NCI-H2196 (cell line): ENCODE results near the gene PLEKHB1.

ENCODE experiments used
- DNase-seq: peaks from one replicate; lab custom pipeline; 2025; ENCODE audit not compliant: unreplicated experiment; lab: John Stamatoyannopoulos, UW

PLEKHB1 gene, protein sequence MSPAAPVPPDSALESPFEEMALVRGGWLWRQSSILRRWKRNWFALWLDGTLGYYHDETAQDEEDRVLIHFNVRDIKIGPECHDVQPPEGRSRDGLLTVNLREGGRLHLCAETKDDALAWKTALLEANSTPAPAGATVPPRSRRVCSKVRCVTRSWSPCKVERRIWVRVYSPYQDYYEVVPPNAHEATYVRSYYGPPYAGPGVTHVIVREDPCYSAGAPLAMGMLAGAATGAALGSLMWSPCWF

GRCh38 chr11:73645972-73646631, at the start of gene PLEKHB1:
PLEKHB1 (plus strand) TSS chr11:73646581; CDS start chr11:73646609, 28 bp downstream.
- no peak for DNase-seq

GRCh38 chr11:73597336-73597955, 48.9 kb upstream of the PLEKHB1 start:
- DNase-seq = no peak

GRCh38 chr11:73597956-73598718, 48.2 kb upstream of the PLEKHB1 start, which contains the start of gene FAM168A:
FAM168A (minus strand) TSS chr11:73598112; CDS start chr11:73468474, 129,638 bp downstream.
- DNase-seq = peak; percentile 95

GRCh38 chr11:73598719-73599379, 47.5 kb upstream of the PLEKHB1 start:
- DNase-seq = no peak

GRCh38 chr11:73612601-73613140, 33.7 kb upstream of the PLEKHB1 start:
- DNase-seq = no peak

DNA sequence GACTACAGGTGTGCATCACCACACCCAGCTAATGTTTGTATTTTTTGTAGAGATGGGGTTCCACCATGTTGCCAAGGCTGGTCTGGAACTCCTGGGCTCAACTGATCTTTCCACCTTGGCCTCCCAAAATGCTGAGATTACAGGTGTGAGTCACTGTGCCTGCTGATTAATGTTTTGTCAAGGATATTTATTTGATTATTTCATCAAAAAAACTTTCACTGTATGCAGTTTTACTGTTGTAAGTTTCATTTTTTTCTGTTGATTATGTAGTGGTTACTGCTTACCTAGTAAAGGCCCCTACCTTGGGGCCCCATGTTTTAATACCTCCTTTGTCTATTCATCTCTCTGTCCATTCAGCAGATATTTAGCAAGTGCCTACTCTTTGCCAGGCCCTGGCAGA, 31.8 kb upstream of the PLEKHB1 start:
- no peak for DNase-seq

DNA sequence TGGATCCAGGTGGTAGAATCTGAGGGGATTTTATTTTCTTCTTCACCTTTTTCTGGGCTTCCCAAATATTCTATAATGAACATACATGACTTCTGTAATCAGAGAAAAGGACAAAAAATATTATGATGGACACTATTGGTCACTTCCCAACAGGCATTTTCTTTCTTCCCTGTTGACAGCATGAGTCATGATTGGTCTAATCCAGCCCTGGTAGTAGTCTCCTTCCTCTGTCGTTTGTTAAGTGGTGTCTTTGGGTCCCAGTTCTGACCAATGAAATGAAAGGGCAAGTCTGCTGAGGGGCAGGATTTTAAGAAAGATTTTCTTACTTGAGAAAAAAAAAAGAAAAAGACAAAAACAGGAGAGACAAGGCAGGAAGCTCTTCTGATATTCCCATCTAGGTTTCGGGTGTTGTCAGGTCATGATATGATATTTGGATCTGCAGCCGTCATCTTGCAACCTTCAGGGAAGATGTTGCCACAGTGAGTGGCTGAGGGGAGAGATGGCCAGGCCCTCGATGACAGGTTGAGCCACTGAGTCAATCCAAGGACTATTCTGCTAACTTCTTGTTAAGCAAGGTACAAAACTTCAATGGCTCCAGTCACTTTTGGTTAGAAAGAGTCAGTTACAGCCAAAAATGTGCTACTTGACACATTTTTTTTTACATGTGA, 23.3 kb upstream of the PLEKHB1 start:
- DNase-seq = no peak

DNA sequence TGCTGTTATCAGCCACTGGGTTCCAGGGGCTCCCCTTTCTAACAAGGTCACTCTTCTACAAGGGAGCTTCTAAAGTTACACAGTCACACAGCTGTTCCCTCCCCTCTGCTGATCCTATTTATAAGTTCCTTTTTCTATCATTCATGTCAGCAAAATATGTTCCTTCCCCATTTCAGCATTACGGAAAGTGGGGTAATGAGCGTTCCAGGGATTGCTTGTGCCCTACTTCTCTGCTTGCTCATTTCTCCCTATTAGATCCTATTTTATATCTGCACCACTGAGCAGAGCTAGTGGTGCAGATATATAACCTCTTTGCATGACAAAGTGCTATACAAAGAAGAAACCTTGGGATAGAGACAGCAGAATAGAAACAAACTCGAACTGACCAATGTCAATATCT, 22.7 kb upstream of the PLEKHB1 start:
- DNase-seq = no peak

DNA sequence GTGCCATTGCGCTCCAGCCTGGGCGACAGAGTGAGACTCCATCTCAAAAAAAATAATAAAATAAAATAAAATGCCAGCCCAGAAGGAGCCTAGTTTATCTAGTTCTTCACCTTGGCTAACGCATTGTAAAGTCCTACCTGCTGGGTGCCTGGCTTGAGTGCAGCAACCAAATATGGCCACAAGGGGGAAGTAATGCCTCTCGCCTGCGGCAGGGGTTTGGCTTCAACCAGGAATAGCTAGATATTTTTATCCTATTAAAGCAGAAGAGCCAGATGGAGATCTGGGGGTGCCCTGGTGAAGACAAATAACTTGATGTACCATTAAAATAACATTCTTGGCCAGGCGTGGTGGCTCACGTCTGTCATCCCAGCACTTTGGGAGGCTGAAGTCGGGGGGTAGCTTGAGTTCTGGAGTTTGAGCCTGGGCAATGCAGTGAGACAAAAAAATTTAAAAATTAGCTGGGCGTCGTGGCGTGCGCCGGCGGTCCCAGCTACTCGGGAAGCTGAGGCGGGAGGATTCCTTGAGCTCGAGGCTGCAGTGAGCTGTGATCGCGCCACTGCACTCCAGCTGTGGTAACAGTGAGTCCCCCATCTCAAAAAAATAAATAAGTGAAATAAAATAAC, 20.6 kb upstream of the PLEKHB1 start:
- DNase-seq = peak; percentile 80

GRCh38 chr11:73629907-73630306, 16.5 kb upstream of the PLEKHB1 start:
- DNase-seq = no peak

DNA sequence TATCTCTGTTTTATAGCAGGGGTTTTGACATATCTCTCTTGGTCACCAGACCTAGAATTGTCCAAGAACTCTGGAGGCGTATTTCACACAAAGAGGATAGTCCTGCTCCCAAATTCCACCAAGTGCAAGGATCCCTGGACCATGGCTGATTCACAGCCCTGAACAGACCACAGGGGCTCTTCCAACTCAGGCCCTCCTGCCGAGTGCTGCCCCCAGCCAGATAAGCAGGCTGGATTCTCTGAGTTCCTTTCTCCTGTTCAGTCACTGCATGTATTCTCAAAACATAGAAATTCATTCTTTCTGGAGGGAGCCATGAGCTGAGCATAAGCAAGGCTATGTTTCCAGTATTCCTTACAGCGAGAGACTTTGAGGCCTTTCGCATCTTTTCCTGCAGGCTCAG, 13.4 kb upstream of the PLEKHB1 start:
- no peak for DNase-seq

- no peak for DNase-seq
These were observed 12.4 kb upstream of the PLEKHB1 start for GRCh38 chr11:73633999-73634398.

GRCh38 chr11:73635721-73636120, 10.7 kb upstream of the PLEKHB1 start:
- no peak for DNase-seq

DNA sequence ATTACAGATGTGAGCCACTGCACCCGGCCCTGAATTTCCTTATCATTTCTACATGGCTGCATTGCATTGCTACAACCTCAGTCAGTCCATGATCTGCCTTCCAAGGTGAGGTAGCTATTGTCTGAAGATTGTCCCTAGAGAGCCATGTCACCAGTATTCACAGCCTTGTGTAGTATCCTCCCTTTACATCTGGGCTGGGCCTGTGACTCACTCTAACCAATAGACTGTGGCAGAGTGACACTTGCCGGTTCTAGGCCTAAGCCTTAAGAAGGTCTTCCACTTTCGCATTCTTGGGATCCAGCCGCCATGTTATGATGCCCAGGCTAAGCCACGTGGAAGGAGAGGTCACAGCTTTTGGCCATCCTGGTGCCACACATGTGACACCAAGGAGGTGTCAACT, 10.1 kb upstream of the PLEKHB1 start:
- no peak for DNase-seq

GRCh38 chr11:73637012-73637411, 9.4 kb upstream of the PLEKHB1 start:
- no peak for DNase-seq

DNA sequence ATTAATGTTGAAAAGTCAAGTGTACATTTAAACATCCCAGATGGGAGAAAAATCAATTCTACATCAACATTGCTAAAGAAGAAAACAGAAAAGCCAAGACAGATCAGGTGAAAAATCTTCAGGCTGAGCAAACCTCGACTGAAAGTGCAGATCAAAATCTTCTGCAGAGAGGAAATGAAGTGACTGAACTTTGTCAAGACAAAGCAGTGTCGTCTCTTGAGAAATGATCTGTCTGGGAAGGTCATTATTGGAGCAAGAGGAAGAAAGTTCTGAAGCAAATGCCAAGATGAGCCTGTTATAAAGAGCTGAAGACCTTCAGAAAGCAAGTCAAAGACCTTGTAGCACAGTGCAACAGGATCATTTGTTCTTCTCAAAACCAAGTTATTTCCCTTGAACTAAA, 5.8 kb upstream of the PLEKHB1 start:
- DNase-seq = no peak

DNA sequence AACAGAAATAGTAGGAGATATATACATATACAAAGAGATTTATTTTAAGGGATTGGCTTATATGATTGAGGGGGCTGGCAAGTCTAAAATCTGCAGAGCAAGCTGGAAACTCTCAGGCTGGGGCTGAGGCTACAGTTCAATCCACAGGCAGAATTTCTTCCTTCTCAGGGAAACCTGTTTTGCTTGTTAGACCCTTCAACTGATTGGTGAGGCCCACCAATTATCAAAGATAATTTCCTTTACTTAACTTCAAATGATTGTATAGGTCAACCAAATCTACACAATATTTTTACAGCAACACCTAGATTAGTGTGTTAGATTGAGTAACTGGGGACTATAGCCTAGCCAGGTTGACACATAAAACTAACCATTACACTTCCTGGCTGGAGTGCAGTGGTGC, 4.7 kb upstream of the PLEKHB1 start:
- DNase-seq = no peak

DNA sequence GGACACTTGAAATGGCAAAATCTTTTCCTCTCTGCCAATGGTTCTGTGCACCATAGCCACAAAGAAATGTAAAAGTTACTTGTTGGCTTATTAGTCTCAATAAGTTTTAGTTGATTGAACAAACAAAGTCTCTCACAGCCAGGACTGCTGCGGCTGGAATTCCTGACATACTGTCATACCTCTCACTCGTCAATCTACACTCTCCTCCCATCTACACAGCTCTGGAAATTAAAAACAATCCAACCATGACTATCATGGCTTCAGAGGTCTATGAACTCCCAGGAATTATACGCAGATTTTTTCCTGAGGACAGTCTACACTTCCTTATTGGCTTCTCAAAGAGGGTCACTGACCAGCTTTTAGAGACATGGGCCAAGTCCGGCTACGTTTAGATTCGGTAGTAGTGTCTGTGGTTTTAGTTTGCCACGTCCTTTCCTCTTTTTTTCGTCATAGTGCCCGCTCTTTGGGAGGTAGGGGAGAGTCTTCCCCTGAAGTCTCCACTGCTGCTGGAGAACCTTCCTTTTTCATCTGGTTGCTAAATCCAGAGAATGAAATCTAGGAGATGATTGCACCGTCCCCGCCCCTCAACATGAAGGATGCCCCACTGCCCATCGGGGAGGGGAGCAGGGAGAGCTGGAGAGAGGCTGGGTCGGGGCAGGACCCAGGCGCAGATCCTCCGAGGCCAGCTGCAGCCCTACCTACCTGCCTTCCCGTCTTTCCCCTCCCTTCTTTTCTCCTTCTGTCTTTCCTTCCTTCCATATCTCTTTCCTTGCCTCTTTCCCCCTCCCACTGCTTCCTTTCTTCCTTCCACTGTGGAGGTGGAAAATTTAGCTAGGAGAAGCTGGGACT, 1.0 kb upstream of the PLEKHB1 start:
- DNase-seq = no peak
